Activated CD8-positive, alpha-beta T cell treated with anti-CD3 and anti-CD28 coated beads, Interleukin-2, amount 10 ng/mL, durations not matched to agents 7 days and 5 days (primary cell): Measurements from ENCODE around the gene TMEM45B. TPM values are rescaled to one million over a fixed set of nuclear protein-coding genes. Genes with fewer than 3 reads are reported as not detected.
A peak's percentile ranks its signal among the peaks of the same experiment; 100 is the strongest.
"Not testable (repeated sequence)": the region's sequence is repeated elsewhere in the genome, so short reads cannot be mapped to it uniquely, and the experiment has no call there.

Experiments used
- ATAC-seq: fragments of 150-1000 bp; cut with Tn5 transposase; one replicate; pipeline ENCODE4 v1.10.0; 2021; ENCODE audit warnings: moderate library complexity
- CTCF ChIA-PET: fragments of 350-600 bp; sonication (Branson Sonifier 250); formaldehyde crosslinking; loops from one replicate; lab custom pipeline; 2021; ENCODE audit warnings: antibody characterized with exemption; lab: Charles Lee
- POLR2A ChIA-PET: fragments of 350-600 bp; sonication (Branson Sonifier 250); formaldehyde crosslinking; loops from one replicate; lab custom pipeline; 2021; ENCODE audit warnings: antibody characterized with exemption; lab: Charles Lee
- DNase-seq: peaks from one replicate; pipeline ENCODE4 v3.0.0-alpha.2; 2020
- H3K27ac Mint-ChIP-seq: one replicate; pipeline ENCODE4 v1.8.0; 2021; ENCODE audit warnings: mild to moderate bottlenecking, mixed read lengths
- H3K27me3 Mint-ChIP-seq: one replicate; pipeline ENCODE4 v1.8.0; 2021; ENCODE audit warnings: low read depth, mixed read lengths
- H3K36me3 Mint-ChIP-seq: one replicate; pipeline ENCODE4 v1.8.0; 2021; ENCODE audit warnings: low read depth, mixed read lengths
- H3K4me1 Mint-ChIP-seq: one replicate; pipeline ENCODE4 v1.8.0; 2021; ENCODE audit warnings: low read depth, mixed read lengths
- H3K4me3 Mint-ChIP-seq: one replicate; pipeline ENCODE4 v1.8.0; 2021; ENCODE audit warnings: mild to moderate bottlenecking, mixed read lengths
- H3K9me3 Mint-ChIP-seq: one replicate; pipeline ENCODE4 v1.8.0; 2022; ENCODE audit warnings: mixed read lengths; ENCODE audit not compliant: insufficient read depth
- total RNA-seq, 2 experiments: library from RNA; stranded (reverse); gene quantifications; one replicate each; pipeline ENCODE4 v1.2.3, GENCODE V29; 2021

TMEM45B gene
- total RNA-seq, 2 experiments from 2014 or later: not detected

DNA sequence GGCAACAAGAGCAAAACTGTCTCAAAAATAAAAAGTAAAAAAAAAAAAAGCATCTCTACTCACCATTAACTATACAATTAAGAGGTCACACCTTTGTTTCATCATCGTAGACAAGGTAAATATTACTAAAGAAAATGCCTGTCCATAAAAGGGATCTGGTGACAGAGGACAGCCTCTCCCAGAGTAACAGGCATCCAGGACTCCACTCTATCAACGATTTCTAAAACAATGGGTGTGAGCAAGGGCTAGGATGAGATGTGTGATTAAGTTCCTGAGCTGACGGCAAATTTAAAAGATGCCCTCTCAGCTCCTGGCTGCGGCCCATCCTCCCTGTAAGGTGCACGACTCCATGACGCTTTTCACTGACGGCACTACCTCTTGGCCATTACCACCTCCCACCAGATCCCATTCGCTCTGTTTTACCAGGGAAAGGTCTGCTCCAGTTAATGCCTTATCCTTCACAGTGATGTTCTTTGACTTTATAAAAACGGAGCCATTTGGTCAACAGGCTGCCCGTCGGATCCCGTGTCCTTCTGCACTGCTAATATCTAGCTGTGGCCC, 2.3 kb upstream of the TMEM45B start:
- Mint-ChIP-seq H3K36me3 (peaks cover 7% of the 10 kb centered on the region), H3K4me1 (peaks cover 28% of the 10 kb centered on the region), H3K27me3 (peaks cover 73% of the 10 kb centered on the region), H3K4me3 (no peak overlapping the region), H3K27ac (no peak overlapping the region), H3K9me3 (no peaks in the 10 kb centered on the region)
- ChIA-PET CTCF (no interaction called here), POLR2A (no interaction called here)
- no peak for DNase-seq
- no peak for ATAC-seq

DNA sequence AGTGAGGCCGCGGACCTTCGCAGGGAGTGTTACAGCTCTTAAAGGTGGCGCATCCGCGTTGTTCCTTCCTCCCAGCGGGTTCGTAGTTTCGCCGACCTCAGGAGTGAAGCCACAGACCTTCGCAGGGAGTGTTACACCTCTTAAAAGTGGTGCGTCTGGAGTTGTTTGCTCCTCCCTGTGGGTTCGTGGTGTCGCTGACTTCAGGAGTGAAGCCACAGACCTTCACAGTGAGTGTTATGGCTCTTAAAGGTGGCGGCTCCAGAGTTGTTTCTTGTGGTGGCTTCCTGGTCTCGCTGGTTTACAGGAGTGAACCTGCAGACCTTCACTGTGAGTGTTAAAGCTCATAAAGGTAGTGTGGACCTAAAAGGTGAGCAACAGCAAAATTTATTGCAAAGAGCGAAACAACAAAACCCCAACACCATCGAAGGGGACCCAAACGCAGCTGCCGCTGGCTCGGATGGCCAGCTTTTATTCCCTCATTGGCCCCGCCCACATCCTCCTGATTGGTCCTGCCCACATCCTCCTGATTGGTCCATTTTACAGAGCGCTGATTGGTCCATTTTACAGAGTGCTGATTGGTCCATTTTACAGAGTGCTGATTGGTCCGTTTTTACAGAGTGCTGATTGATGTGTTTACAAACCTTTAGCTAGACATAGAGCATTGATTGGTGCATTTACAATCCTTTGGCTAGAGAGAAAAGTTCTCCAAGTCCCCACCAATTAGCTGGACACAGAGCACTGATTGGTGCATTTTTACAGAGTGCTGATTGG, 1.2 kb upstream of the TMEM45B start:
- ChIA-PET CTCF (interaction anchor here (0.6 to 0.9 kb wide), 2 partner anchors 37 to 48 kb away, joined by 3 read pairs; no protein-coding TSS in a partner anchor), POLR2A (interaction anchor here (0.6 to 1.6 kb wide), 3 partner anchors 39 to 189 kb away, joined by 3 to 7 read pairs (median 4); no protein-coding TSS in a partner anchor)
- Mint-ChIP-seq H3K4me1 (peaks cover 36% of the 10 kb centered on the region), H3K36me3 (peaks cover 7% of the 10 kb centered on the region), H3K4me3 (peak overlapping the region; percentile 51), H3K27ac (peak overlapping the region; percentile 39), H3K27me3 (peaks cover 75% of the 10 kb centered on the region), H3K9me3 (no peaks in the 10 kb centered on the region)
- DNase-seq (peak; percentile 77), ATAC-seq (peak; percentile 73)

DNA sequence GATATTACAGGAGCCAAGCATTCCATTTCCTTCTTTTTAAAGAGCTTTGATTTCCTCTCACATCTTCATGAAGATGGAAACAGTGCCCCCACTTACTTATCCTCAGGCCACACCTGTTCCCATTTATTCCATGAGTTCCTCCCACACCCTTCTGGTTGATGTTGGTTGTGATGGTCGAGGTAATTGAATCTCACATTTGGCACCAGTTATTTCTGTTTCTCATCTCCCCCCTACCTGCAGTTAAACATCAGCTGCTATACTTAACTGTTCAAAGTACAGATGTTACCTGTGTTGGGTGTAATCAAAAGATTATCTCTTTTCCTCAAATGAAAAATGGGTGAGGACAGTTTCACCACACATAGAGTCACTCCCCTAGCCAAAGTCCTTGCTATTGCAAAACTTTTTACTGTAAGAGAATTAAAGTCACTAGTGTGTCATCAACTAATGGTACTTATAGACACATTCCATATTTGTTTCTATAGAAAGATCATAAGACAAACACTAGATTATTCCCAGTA, 1.9 kb downstream of the TMEM45B start:
- H3K9me3 Mint-ChIP-seq: no peaks in the 10 kb centered on the region
- no peak for ATAC-seq
- DNase-seq: no peak
- CTCF ChIA-PET: no interaction called here
- no peak overlapping the region for H3K4me3 Mint-ChIP-seq
- POLR2A ChIA-PET: no interaction called here
- H3K4me1 Mint-ChIP-seq: peaks cover 36% of the 10 kb centered on the region
- peaks cover 70% of the 10 kb centered on the region for H3K27me3 Mint-ChIP-seq
- H3K36me3 Mint-ChIP-seq: peaks cover 7% of the 10 kb centered on the region
- H3K27ac Mint-ChIP-seq: no peak overlapping the region

DNA sequence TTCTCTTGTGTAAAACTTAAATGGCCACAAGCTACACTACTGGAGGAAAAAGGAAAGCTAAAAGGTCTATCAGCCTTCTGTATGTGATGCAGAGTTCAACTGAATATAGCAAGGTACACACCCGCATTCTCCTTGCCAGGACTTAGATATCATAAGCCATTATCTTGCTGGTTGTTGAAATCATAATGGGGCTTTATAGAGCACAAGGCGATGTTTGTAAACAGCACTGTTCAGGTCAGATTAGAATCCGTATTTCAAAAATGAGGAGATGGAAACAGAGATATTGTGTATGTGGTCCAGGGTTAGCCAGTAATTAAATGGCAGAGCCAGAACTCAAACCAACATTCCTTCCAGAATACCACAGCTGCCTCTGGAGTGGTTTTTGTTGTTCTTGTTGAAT, 2.6 kb downstream of the TMEM45B start:
- H3K9me3 Mint-ChIP-seq, POLR2A ChIA-PET, H3K36me3 Mint-ChIP-seq, DNase-seq, CTCF ChIA-PET, H3K27ac Mint-ChIP-seq, H3K4me3 Mint-ChIP-seq, ATAC-seq: not testable (repeated sequence)
- H3K4me1 Mint-ChIP-seq: peaks cover 36% of the 10 kb centered on the region
- peaks cover 67% of the 10 kb centered on the region for H3K27me3 Mint-ChIP-seq

DNA sequence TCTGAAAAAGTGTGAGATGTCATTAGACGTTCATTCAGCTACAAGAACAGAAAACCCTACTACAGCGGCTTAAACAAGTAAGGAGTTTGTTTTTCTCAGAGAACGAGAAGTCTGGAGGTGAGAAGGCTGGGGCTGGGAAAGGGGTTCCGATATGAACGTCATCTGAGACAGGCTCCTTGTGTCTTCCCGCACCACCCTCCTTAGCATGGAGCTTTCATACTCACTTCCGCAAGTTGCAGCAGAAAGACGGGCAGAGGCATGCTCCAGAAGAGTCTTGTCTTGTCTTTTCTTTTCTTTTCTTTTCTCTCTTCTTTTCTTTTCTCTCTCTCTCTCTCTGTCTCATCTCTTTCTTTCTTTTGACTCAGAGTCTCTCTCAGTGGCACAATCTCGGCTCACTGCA, 3.6 kb downstream of the TMEM45B start:
- DNase-seq: no peak
- no peaks in the 10 kb centered on the region for H3K9me3 Mint-ChIP-seq
- H3K36me3 Mint-ChIP-seq: peaks cover 7% of the 10 kb centered on the region
- peaks cover 58% of the 10 kb centered on the region for H3K27me3 Mint-ChIP-seq
- H3K4me3 Mint-ChIP-seq: no peak overlapping the region
- peaks cover 27% of the 10 kb centered on the region for H3K4me1 Mint-ChIP-seq
- no peak for ATAC-seq
- H3K27ac Mint-ChIP-seq: no peak overlapping the region
- ChIA-PET POLR2A (no interaction called here), CTCF (no interaction called here)

DNA sequence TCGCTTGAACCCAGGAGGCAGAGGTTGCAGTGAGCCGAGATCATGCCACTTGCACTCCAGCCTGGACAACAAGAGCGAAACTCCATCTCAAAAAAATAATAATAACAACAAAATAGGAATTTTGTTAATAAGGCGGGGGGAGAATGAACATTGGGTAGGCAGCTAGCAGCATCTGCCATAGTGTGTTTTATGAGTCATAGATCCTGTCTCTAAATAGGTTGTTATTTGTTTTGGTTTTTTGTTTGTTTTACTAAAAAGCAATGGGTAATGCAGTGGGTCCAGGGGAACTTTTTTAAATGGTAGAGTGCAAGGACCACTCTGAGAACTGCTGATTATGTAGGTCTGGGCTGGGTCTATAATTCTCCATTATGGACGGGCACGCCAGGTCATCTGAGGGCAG, 4.6 kb downstream of the TMEM45B start:
- peaks cover 17% of the 10 kb centered on the region for H3K4me1 Mint-ChIP-seq
- H3K27ac Mint-ChIP-seq, H3K9me3 Mint-ChIP-seq, POLR2A ChIA-PET, CTCF ChIA-PET, ATAC-seq, DNase-seq, H3K4me3 Mint-ChIP-seq, H3K36me3 Mint-ChIP-seq: not testable (repeated sequence)
- H3K27me3 Mint-ChIP-seq: peaks cover 49% of the 10 kb centered on the region

DNA sequence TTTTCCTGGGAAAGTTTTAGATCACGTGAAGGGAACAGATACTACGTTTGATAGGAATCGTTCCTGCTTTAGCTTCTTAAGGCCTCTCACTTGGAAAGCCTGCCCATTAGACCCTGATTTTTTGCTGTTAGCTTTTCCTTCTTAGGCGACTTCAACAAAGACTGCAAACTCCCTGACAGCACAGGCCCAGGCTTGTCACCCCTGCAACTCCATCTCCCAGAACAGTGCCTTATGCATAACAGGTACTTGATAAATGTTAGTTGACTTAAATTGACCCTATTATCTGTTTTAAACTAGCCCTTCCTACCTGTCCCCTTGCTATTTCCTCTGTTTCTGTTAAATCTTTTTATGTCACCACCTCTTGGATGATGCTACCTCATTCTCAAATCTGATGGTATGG, 7.6 kb downstream of the TMEM45B start:
- ATAC-seq, H3K4me3 Mint-ChIP-seq, H3K27ac Mint-ChIP-seq, H3K36me3 Mint-ChIP-seq, POLR2A ChIA-PET, H3K4me1 Mint-ChIP-seq, DNase-seq, H3K9me3 Mint-ChIP-seq: not testable (repeated sequence)
- CTCF ChIA-PET: interaction anchor here (1.6 kb wide), 1 partner anchor 31 kb away, joined by 3 read pairs; no protein-coding TSS in a partner anchor
- H3K27me3 Mint-ChIP-seq: peaks cover 26% of the 10 kb centered on the region

DNA sequence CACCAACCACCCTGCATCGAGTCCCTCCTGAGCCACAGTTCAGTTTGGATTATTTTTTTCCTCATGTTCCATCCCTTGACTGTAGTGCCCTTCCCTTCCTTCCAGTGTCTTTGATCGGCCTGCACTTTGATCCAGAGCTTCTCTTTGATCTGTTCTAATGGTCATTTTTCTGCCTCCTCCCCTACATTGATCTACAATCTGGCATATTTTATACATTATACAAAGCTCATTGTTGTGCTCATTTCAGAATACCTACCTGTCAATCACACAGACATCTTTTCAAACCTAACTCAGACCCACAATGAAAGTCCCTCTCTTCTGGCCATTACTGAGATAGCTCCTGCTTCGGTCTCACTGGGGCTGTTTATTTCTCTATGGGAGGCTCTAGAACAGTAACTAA, 8.2 kb downstream of the TMEM45B start:
- H3K27ac Mint-ChIP-seq, ATAC-seq, H3K36me3 Mint-ChIP-seq, H3K4me1 Mint-ChIP-seq, DNase-seq, H3K9me3 Mint-ChIP-seq, H3K4me3 Mint-ChIP-seq, POLR2A ChIA-PET: not testable (repeated sequence)
- peaks cover 26% of the 10 kb centered on the region for H3K27me3 Mint-ChIP-seq
- CTCF ChIA-PET: interaction anchor here (1.6 kb wide), 1 partner anchor 31 kb away, joined by 3 read pairs; no protein-coding TSS in a partner anchor

DNA sequence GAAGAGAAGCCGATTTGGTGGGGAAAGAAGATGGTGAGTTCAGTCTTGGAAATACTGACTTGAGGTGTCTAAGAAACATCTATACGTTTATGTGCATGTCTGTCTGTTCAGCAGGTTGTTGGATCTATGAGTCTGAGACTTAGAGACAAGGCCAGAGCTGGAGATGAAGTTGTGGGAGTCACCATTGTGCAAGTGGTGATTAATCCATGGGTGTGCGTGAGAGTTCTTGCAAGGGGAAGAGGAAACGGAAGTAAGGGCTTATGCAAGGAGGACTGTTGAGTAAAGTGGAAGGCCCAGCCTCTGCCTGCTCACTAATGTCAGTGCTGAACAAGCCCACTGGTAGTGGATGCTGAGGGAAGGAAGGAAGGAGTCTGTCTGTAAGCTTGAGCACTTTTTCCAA, 9.7 kb downstream of the TMEM45B start:
- ChIA-PET POLR2A (no interaction called here), CTCF (no interaction called here)
- Mint-ChIP-seq H3K4me1 (peaks cover 3% of the 10 kb centered on the region), H3K27ac (no peak overlapping the region), H3K4me3 (no peak overlapping the region), H3K9me3 (no peaks in the 10 kb centered on the region), H3K36me3 (no peaks in the 10 kb centered on the region), H3K27me3 (peaks cover 25% of the 10 kb centered on the region)
- DNase-seq (no peak), ATAC-seq (no peak)

DNA sequence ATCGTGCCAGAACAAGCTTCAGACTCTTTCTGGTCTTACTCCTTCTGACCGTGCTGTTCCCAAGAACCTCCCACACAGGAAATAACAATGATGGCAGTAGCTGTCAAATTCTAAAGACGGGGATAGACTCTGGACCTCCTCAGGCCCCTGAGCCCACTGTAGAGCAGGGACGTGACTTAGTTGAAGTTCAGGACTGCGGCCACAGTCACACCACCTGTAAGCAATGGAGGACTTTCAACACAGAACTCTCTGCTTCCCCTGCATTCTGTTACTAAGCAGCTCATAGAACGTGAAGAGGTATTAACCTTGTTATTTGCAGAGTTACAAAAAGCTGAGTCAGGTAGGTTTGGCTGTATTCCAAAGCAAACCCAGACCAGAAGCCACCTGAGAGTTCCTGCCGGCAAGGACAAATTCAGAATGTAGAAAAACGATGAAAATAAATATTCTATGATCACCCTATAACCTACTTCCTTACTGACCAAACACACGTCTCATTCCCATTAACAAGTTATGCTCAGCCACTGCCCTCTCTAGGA, 12.7 kb downstream of the TMEM45B start:
- Mint-ChIP-seq H3K4me1 (peaks cover 3% of the 10 kb centered on the region), H3K36me3 (no peaks in the 10 kb centered on the region), H3K27ac (no peak overlapping the region), H3K4me3 (no peak overlapping the region), H3K27me3 (peaks cover 13% of the 10 kb centered on the region), H3K9me3 (no peaks in the 10 kb centered on the region)
- ATAC-seq (no peak), DNase-seq (no peak)
- ChIA-PET CTCF (interaction anchor here (1.0 kb wide), 1 partner anchor 304 kb away, joined by 3 read pairs; no protein-coding TSS in a partner anchor), POLR2A (no interaction called here)

DNA sequence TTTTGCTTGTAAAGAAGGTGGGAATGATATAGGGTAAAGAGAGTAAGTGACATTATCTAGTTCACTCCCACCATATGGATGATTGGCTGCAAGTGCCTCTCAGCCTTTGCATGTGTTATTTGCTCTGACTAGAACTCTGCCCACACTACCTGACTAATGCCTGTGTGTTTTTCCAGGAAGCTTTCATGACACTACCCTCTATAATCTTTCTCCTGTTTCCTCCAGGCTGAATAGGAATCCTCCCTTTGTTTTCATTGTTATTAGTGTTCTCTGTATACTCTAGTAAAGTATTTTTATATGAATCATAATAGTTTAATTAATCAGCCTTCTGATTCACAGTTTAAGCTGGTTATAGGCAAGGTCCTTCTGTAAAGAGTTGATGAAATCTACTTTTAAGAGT, 13.8 kb downstream of the TMEM45B start:
- ATAC-seq, CTCF ChIA-PET, H3K4me1 Mint-ChIP-seq, DNase-seq, H3K4me3 Mint-ChIP-seq, H3K27ac Mint-ChIP-seq, H3K9me3 Mint-ChIP-seq, POLR2A ChIA-PET, H3K36me3 Mint-ChIP-seq: not testable (repeated sequence)
- peaks cover 13% of the 10 kb centered on the region for H3K27me3 Mint-ChIP-seq

DNA sequence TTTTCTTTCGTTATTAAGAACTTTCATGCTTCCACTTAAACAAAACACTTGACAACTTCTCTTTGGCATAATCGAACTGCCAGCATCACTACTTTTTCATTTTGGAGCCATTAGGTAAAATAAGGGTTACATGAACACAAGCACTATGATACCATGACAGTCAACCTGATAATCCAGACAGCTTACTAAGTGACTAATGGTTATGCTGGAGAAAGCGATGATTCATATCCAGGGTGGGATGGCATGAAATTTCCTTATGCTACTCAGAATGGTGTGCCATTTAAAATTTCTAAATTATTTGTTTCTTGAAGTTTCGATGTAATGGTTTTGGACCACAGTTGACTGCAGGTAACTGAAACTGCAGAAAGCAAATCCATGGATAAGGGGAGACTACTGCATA, 15.6 kb downstream of the TMEM45B start:
- ATAC-seq, H3K4me3 Mint-ChIP-seq, H3K4me1 Mint-ChIP-seq, DNase-seq, POLR2A ChIA-PET, H3K9me3 Mint-ChIP-seq, H3K36me3 Mint-ChIP-seq, CTCF ChIA-PET, H3K27ac Mint-ChIP-seq: not testable (repeated sequence)
- peaks cover 13% of the 10 kb centered on the region for H3K27me3 Mint-ChIP-seq
